ENCODE data around the gene TSPEAR.

The TSPEAR gene

GRCh38 chr21:44492567-44493385 is 218.6 kb downstream of the TSPEAR start:
- no peak for ATAC-seq

GRCh38 chr21:44490816-44491215 is 220.6 kb downstream of the TSPEAR start:
- TF ChIP-seq ZC3H10 (CRISPR knock-in tag; IDR thresholded peaks at IDR 0.05) = no peak
- TF ChIP-seq ZNF565 (CRISPR knock-in tag; conservative IDR thresholded peaks at IDR 0.05; ENCODE audit: low read depth) = no peak
- TF ChIP-seq PATZ1 (CRISPR knock-in tag; IDR thresholded peaks at IDR 0.05; ENCODE audit: borderline replicate concordance) = no peak
- no peak for TF ChIP-seq TOX (CRISPR knock-in tag; IDR thresholded peaks at IDR 0.05; ENCODE audit: borderline replicate concordance)
- TF ChIP-seq ISL1 (CRISPR knock-in tag; IDR thresholded peaks at IDR 0.05) = no peak
- TF ChIP-seq SNAI2 (CRISPR knock-in tag; IDR thresholded peaks at IDR 0.05) = no peak
- TF ChIP-seq ZNF8 (CRISPR knock-in tag; IDR thresholded peaks at IDR 0.05) = no peak
- no peak for TF ChIP-seq TCF4 (CRISPR knock-in tag; IDR thresholded peaks at IDR 0.05; ENCODE audit: borderline replicate concordance)
- TF ChIP-seq ARNTL (CRISPR knock-in tag; IDR thresholded peaks at IDR 0.05; ENCODE audit: borderline replicate concordance, low read depth) = no peak
- no peak for TF ChIP-seq ZFP3 (CRISPR knock-in tag; IDR thresholded peaks at IDR 0.05)
- TF ChIP-seq RARB (CRISPR knock-in tag; IDR thresholded peaks at IDR 0.05) = no peak
- no peak for TF ChIP-seq CSRNP3 (CRISPR knock-in tag; IDR thresholded peaks at IDR 0.05)
- no peak for TF ChIP-seq POU6F1 (CRISPR knock-in tag; IDR thresholded peaks at IDR 0.05; ENCODE audit: borderline replicate concordance, low read depth)
- TF ChIP-seq TSHZ2 (CRISPR knock-in tag; IDR thresholded peaks at IDR 0.05) = no peak
- no peak for TF ChIP-seq CSDC2 (CRISPR knock-in tag; IDR thresholded peaks at IDR 0.05)
- no peak for TF ChIP-seq PPARA (CRISPR knock-in tag; IDR thresholded peaks at IDR 0.05; ENCODE audit: borderline replicate concordance)
- no peak for TF ChIP-seq ZFP30 (CRISPR knock-in tag; IDR thresholded peaks at IDR 0.05)
- no peak for TF ChIP-seq OSR1 (CRISPR knock-in tag; IDR thresholded peaks at IDR 0.05)
- ATAC-seq = no peak

More at GRCh38 chr21:44492567-44493385, 218.6 kb downstream of the TSPEAR start:
- TF ChIP-seq ZNF70 (CRISPR knock-in tag; IDR thresholded peaks at IDR 0.05) (no peak), ZNF565 (CRISPR knock-in tag; conservative IDR thresholded peaks at IDR 0.05; ENCODE audit: low read depth) (no peak), TOX (CRISPR knock-in tag; IDR thresholded peaks at IDR 0.05; ENCODE audit: borderline replicate concordance) (no peak), TCF4 (CRISPR knock-in tag; IDR thresholded peaks at IDR 0.05; ENCODE audit: borderline replicate concordance) (no peak), ESRRG (CRISPR knock-in tag; IDR thresholded peaks at IDR 0.05) (no peak), CSDC2 (CRISPR knock-in tag; IDR thresholded peaks at IDR 0.05) (no peak), PATZ1 (CRISPR knock-in tag; IDR thresholded peaks at IDR 0.05; ENCODE audit: borderline replicate concordance) (no peak), RARB (CRISPR knock-in tag; IDR thresholded peaks at IDR 0.05) (no peak), ISL1 (CRISPR knock-in tag; IDR thresholded peaks at IDR 0.05) (no peak), ZC3H10 (CRISPR knock-in tag; IDR thresholded peaks at IDR 0.05) (no peak), POU6F1 (CRISPR knock-in tag; IDR thresholded peaks at IDR 0.05; ENCODE audit: borderline replicate concordance, low read depth) (no peak), OSR1 (CRISPR knock-in tag; IDR thresholded peaks at IDR 0.05) (no peak), ZFP3 (CRISPR knock-in tag; IDR thresholded peaks at IDR 0.05) (no peak), ZFP30 (CRISPR knock-in tag; IDR thresholded peaks at IDR 0.05) (no peak), PPARA (CRISPR knock-in tag; IDR thresholded peaks at IDR 0.05; ENCODE audit: borderline replicate concordance) (no peak)

Measured in SK-N-SH treated with all-trans-retinoic acid at 6 μM for 48 hours (cell line).